Heart right ventricle (tissue), 16 donors: ENCODE measurements around the gene TUBGCP3. TPM values are rescaled to one million over a fixed set of nuclear protein-coding genes. Genes with fewer than 3 reads are reported as not detected.

Source experiments
- ATAC-seq, 8 donors: fragments of 200-7000 bp; cut with Tn5 transposase; one replicate each; pipeline ENCODE4 v1.9.1; 2020; ENCODE audit warnings: mild to moderate bottlenecking in 8 of 8, moderate library complexity in 8 of 8, moderate number of reproducible peaks in 1 of 8
- DNase-seq, 2 donors: peaks; one replicate each; pipeline ENCODE4 v3.0.0-alpha.2; 2020
- H3K27ac ChIP-seq, 10 donors: fragments of 200-600 bp; sonication (generic) in 2 of 10; one replicate each; pipeline versions ENCODE4 v1.5.0 to v1.8.0; 2020 to 2022; ENCODE audit warnings: mild to moderate bottlenecking in 3 of 10
- H3K27me3 ChIP-seq, 7 donors: fragments of 200-600 bp; one replicate each; pipeline ENCODE4 v1.8.0; 2021 to 2022; ENCODE audit warnings: mild to moderate bottlenecking in 2 of 7
- H3K36me3 ChIP-seq, 9 donors: fragments of 200-600 bp; sonication (generic) in 1 of 9; one replicate each; pipeline versions ENCODE4 v1.5.0 to v1.8.0; 2020 to 2022; ENCODE audit warnings: mild to moderate bottlenecking in 2 of 9
- H3K4me1 ChIP-seq, 9 donors: fragments of 200-600 bp; sonication (generic) in 1 of 9; one replicate each; pipeline versions ENCODE4 v1.5.0 to v1.8.0; 2020 to 2022; ENCODE audit warnings: mild to moderate bottlenecking in 4 of 9
- H3K4me3 ChIP-seq, 10 donors: fragments of 200-600 bp; sonication (generic) in 2 of 10; one replicate each; pipeline versions ENCODE4 v1.5.0 to v1.8.0; 2020 to 2022; ENCODE audit warnings: mild to moderate bottlenecking in 7 of 10, moderate library complexity in 2 of 10
- H3K9me3 ChIP-seq, 11 donors: fragments of 200-600 bp in 10 of 11; sonication (generic) in 2 of 11; one replicate each; pipeline versions ENCODE4 v1.5.0 to v1.8.0; 2013 to 2022; ENCODE audit warnings: mild to moderate bottlenecking in 2 of 11, control low read depth in 1 of 11, moderate library complexity in 1 of 11
- CTCF ChIP-seq, 9 donors: fragments of 200-600 bp; sonication (generic) in 2 of 9; IDR thresholded peaks; one replicate each; pipeline versions ENCODE4 v1.5.0 to v1.8.0; 2021 to 2022; ENCODE audit warnings: antibody characterized with exemption in 9 of 9, mild to moderate bottlenecking in 5 of 9, moderate library complexity in 1 of 9
- WGBS, 2 donors: extraction: QIAGEN DNeasy Blood & Tissue Kit; methylation state at CpG; one replicate each; pipeline ENCODE4 v1.1.7; 2013; ENCODE audit warnings: inconsistent platforms in 1 of 2; 5-methylcytosine and 5-hydroxymethylcytosine counted together
- intact Hi-C, 10 donors: fragments of 100-400 bp; cut with DNase I; formaldehyde crosslinking; loops; one replicate each; pipeline versions ENCODE4 v1.11.1 to v1.14.2; 2022
- long read RNA-seq, 3 donors: library from polyadenylated mRNA; unstranded; transcript quantifications; one replicate each; pipeline ENCODE4 v2.0.0, GENCODE V29; 2020 to 2021
- polyA plus RNA-seq, 2 donors: library from polyadenylated mRNA; stranded (reverse); fragments of 200-250 nt; gene quantifications; one replicate each; pipeline ENCODE4 v1.2.3, GENCODE V29; 2013
- total RNA-seq, 10 donors: library from RNA; stranded (reverse); fragmentation: NEBNext Ultra II Directional in 3 of 10; extraction: Animal tissue kit (Norgen Biotek cat#: 25700) in 3 of 10; gene quantifications; one replicate each; pipeline versions ENCODE4 v1.2.1 to v1.2.4, GENCODE V29; 2021 to 2023
- donor health status: Arrhythmogenic right ventricular cardiomyopathy.
- donor health status: ischemic (EF 13 %, LVEDD 7.1; RV severe dilation, severe dysfunction).
- donor health status: healthy with polysubstance abuse.
- donor health status: DM: no; HTN: yes; CAD: no.
- donor health status: DM: no; HTN: no; CAD: no.
- donor health status: ischemic (EF 25% LVEDD 6.9; RV normal size, moderate dysfunction).
- donor health status: ischemic (EF 25% LVEDD 5.7; RV mildly dilated, moderate dysfunction).
- donor health status: healthy.
- donor health status: DM: yes; HTN: yes; CAD: no.
- donor health status: Ischemic cardiomyopathy.
- donor health status: ischemic (EF 35%, LVEDD 5.7; RV mildly dilated, moderate dysfunction).
- donor health status: nonischemic (EF 11% LVEDD 7.7; RV severe dilation, severe dysfunction).
- donor health status: DM: yes; HTN: yes; CAD: no.
- donor health status: PGD.
- donor health status: ischemic (EF 29% LVEDD 5.4; RV normal size, mild dysfunction).
- donor health status: nonischemic (EF 23%, LVEDD 6.1; RV moderate dilation, normal function).

TUBGCP3 gene
- total RNA-seq (10 to 100 TPM; 12.7 to 25.8 (median 18.1) TPM), polyA plus RNA-seq (10 to 100 TPM; 10.6 to 10.7 TPM)
- long read RNA-seq, donor 1, full-length matches to known transcripts, result 25 of 42 reads
- long read RNA-seq, donor 1, partial matches to known transcripts, result 13 of 42 reads
- long read RNA-seq, donor 1, other reads (novel, unspliced or antisense), result 4 of 42 reads
- long read RNA-seq, donor 2, transcript TUBGCP3-201 (22 exons, 3,899 nt), result major isoform, 21 of 37 reads
- long read RNA-seq, donor 2, partial matches to known transcripts, result 5 of 37 reads
- long read RNA-seq, donor 2, other reads (novel, unspliced or antisense), result 10 of 37 reads
- long read RNA-seq, donor 3, transcript TUBGCP3-201 (22 exons, 3,899 nt), result major isoform, 31 of 54 reads
- long read RNA-seq, donor 3, partial matches to known transcripts, result 11 of 54 reads
- long read RNA-seq, donor 3, other reads (novel, unspliced or antisense), result 11 of 54 reads

GRCh38 chr13:112587764-112588489 lies at the start of gene TUBGCP3:
Gene TUBGCP3, minus strand, starts transcription at chr13:112588153. Its CDS starts 173 bp downstream, at chr13:112587980.
- intact Hi-C loops, result no loop called here
- TF ChIP-seq CTCF (IDR thresholded peaks at IDR 0.05), result peak in 5 of 9 donors; percentile 10 to 36 (median 22)
- Histone ChIP-seq H3K27me3 (no peaks in the 10 kb centered on the region), H3K27ac (peak within 1 kb of the TSS; percentile 61 to 100 (median 96)), H3K36me3 (no peaks in the 10 kb centered on the region), H3K4me1 (peaks cover 7 to 48% (median 21%) of the 10 kb centered on the region in 9 donors), H3K9me3 (no peaks in the 10 kb centered on the region), H3K4me3 (peak within 1 kb of the TSS; percentile 84 to 100 (median 96))
- 0% methylated on average over 74 to 77 of the region's 77 CpGs for WGBS, 2 donors
- DNase-seq, result peak; percentile 85 to 88
- ATAC-seq, result peak; percentile 96 to 98 (median 97)

- peaks cover 0 to 16% (median 0%) of the 10 kb centered on the region in 9 donors for H3K4me1 ChIP-seq
- DNase-seq (no peak), ATAC-seq (no peak)
- H3K27ac ChIP-seq, result no peak overlapping the region
- H3K36me3 ChIP-seq, result no peaks in the 10 kb centered on the region
- H3K4me3 ChIP-seq, result no peak overlapping the region
- intact Hi-C loops, result loop anchor here in 3 of 10 donors (5.0 to 10.0 kb wide), 3 partner anchors 50 to 238 kb away; no protein-coding TSS in a partner anchor
- peaks cover 0 to 58% (median 49%) of the 10 kb centered on the region in 7 donors for H3K27me3 ChIP-seq
- WGBS, 2 donors, result 85 to 90% methylated on average over 27 of the region's 27 CpGs
- H3K9me3 ChIP-seq, result no peaks in the 10 kb centered on the region
- TF ChIP-seq CTCF (IDR thresholded peaks at IDR 0.05), result no peak
These were observed 49.3 kb upstream of the TUBGCP3 start for GRCh38 chr13:112637017-112637801.

- WGBS, 2 donors, result 85 to 90% methylated on average over 19 of the region's 19 CpGs
- Histone ChIP-seq H3K9me3 (no peaks in the 10 kb centered on the region), H3K36me3 (no peaks in the 10 kb centered on the region), H3K4me3 (no peak overlapping the region), H3K4me1 (peaks cover 0 to 10% (median 0%) of the 10 kb centered on the region in 9 donors), H3K27me3 (peaks cover 0 to 58% (median 49%) of the 10 kb centered on the region in 7 donors), H3K27ac (no peak overlapping the region)
- ATAC-seq, result peak in 1 of 8 donors; percentile 16
- no peak for DNase-seq
- intact Hi-C loops, result loop anchor here in 3 of 10 donors (5.0 to 10.0 kb wide), 3 partner anchors 51 to 238 kb away; no protein-coding TSS in a partner anchor
- TF ChIP-seq CTCF (IDR thresholded peaks at IDR 0.05), result no peak
These were observed 48.5 kb upstream of the TUBGCP3 start for GRCh38 chr13:112636401-112636975.
